GM12878 (cell line): ENCODE results near the gene ERC1. TPM values are rescaled to one million over a fixed set of nuclear protein-coding genes. Genes with fewer than 3 reads are reported as not detected.

Experiments
- ATAC-seq: fragments of 200-7000 bp; cut with Tn5 transposase; 3 replicates; pipeline ENCODE4 v1.9.1; 2020; ENCODE audit warnings: mild to moderate bottlenecking, moderate library complexity
- BruUV-seq: library from RNA; stranded (reverse); fragments of 400-500 nt; replicated peaks from 2 replicates; lab custom pipeline; 2021; lab: Mats Ljungman, UMichigan
- CTCF ChIA-PET: fragments of 300-600 bp; sonication (Branson Sonifier 250); formaldehyde crosslinking; extraction: SDS; loops from one replicate; lab custom pipeline; 2021; ENCODE audit warnings: inconsistent platforms; lab: Yijun Ruan, JAX
- POLR2A ChIA-PET: fragments of 350-600 bp; formaldehyde crosslinking; extraction: SDS; loops from one replicate; lab custom pipeline; 2021; ENCODE audit warnings: inconsistent platforms; lab: Charles Lee
- RAD21 ChIA-PET: fragments of 300-600 bp; sonication (Branson Sonifier 250); formaldehyde crosslinking; loops from one replicate; lab custom pipeline; 2023; ENCODE audit warnings: antibody characterized with exemption; ENCODE audit not compliant: unreplicated experiment; lab: Charles Lee
- SMC1A ChIA-PET: fragments of 300-600 bp; sonication (Branson Sonifier 250); formaldehyde crosslinking; loops from one replicate; lab custom pipeline; 2023; ENCODE audit not compliant: unreplicated experiment, uncharacterized antibody; lab: Charles Lee
- DNase-seq: peaks from one replicate; pipeline ENCODE4 v3.0.0-alpha.2; 2011; ENCODE audit warnings: low read depth, low spot score
- FAIRE-seq: peaks from 3 replicates; lab custom pipeline; 2011; peaks lifted over from hg19 to GRCh38; lab: Jason Lieb, UNC
- H2AFZ ChIP-seq: 2 replicates; pipeline ENCODE4 v1.6.0; 2011; ENCODE audit warnings: low read depth, low read length, control low read depth; ENCODE audit not compliant: control insufficient read depth
- H3K27ac ChIP-seq: 2 replicates; pipeline ENCODE4 v1.5.1; 2011; ENCODE audit warnings: control low read depth; ENCODE audit not compliant: control insufficient read depth, insufficient read depth
- H3K27me3 ChIP-seq, 2 experiments: replicated peaks in 1 of 2; 2 replicates each; pipeline versions ENCODE4 v1.6.0 to v1.6.1; 2011; ENCODE audit warnings: low read length in 1 of 2; ENCODE audit not compliant: control insufficient read depth in 2 of 2, insufficient read depth in 2 of 2
- H3K36me3 ChIP-seq, 2 experiments: 2 replicates each; pipeline ENCODE4 v1.5.1; 2011; ENCODE audit warnings: low read length in 1 of 2; ENCODE audit not compliant: control insufficient read depth in 2 of 2, insufficient read depth in 2 of 2
- H3K4me1 ChIP-seq: 2 replicates; pipeline ENCODE4 v1.6.1; 2011; ENCODE audit warnings: mild to moderate bottlenecking, low read length, moderate library complexity, mixed read lengths; ENCODE audit not compliant: control insufficient read depth, insufficient read depth
- H3K4me2 ChIP-seq: 2 replicates; pipeline ENCODE4 v1.6.0; 2011; ENCODE audit warnings: control low read depth; ENCODE audit not compliant: control insufficient read depth, insufficient read depth
- H3K4me3 ChIP-seq: fragments of 200-600 bp; sonication (generic); 2 replicates; pipeline ENCODE4 v1.5.1; 2016
- H3K79me2 ChIP-seq: 2 replicates; pipeline ENCODE4 v1.6.0; 2011; ENCODE audit warnings: low read length; ENCODE audit not compliant: control insufficient read depth, insufficient read depth
- H3K9ac ChIP-seq: 2 replicates; pipeline ENCODE4 v1.8.0; 2011; ENCODE audit warnings: low read length, control low read depth, mixed read lengths; ENCODE audit not compliant: control insufficient read depth, insufficient read depth
- H3K9me3 ChIP-seq: replicated peaks from 3 replicates; pipeline ENCODE4 v1.5.1; 2011; ENCODE audit warnings: mild to moderate bottlenecking, low read length; ENCODE audit not compliant: control insufficient read depth, insufficient read depth
- H4K20me1 ChIP-seq: 2 replicates; pipeline ENCODE4 v1.6.0; 2011; ENCODE audit not compliant: control insufficient read depth, insufficient read depth
- IKZF1 ChIP-seq: fragments of 450-650 bp; conservative IDR thresholded peaks from 2 replicates; pipeline ENCODE4 v1.6.1; 2017; ENCODE audit warnings: antibody characterized with exemption, mild to moderate bottlenecking
- IRF4 ChIP-seq: IDR thresholded peaks from 2 replicates; pipeline ENCODE4 v1.6.1; 2011; ENCODE audit warnings: low read depth, low read length
- KAT2A ChIP-seq: conservative IDR thresholded peaks from 2 replicates; pipeline ENCODE4 v1.6.1; 2011; ENCODE audit warnings: low read depth, low read length; ENCODE audit not compliant: control insufficient read depth
- NFIC ChIP-seq: IDR thresholded peaks from 2 replicates; pipeline ENCODE4 v1.6.1; 2012; ENCODE audit warnings: low read depth, mild to moderate bottlenecking, inconsistent platforms, low read length, moderate library complexity
- SREBF2 ChIP-seq: IDR thresholded peaks from 2 replicates; pipeline ENCODE4 v1.6.1; 2012; ENCODE audit warnings: mild to moderate bottlenecking, low read length
- SRF ChIP-seq, 2 experiments: IDR thresholded peaks; 2 replicates each; pipeline ENCODE4 v1.6.1; 2011; ENCODE audit warnings: low read depth in 2 of 2, low read length in 2 of 2, mild to moderate bottlenecking in 1 of 2, moderate library complexity in 1 of 2
- TBL1XR1 ChIP-seq: IDR thresholded peaks from 2 replicates; pipeline ENCODE4 v1.6.1; 2012; ENCODE audit warnings: low read depth, low read length, improper control_type of control experiment
- WGBS: methylation state at CpG from one replicate; pipeline ENCODE4 v1.1.6; 2016; ENCODE audit warnings: low lambda C conversion rate; ENCODE audit not compliant: insufficient replicate concordance, insufficient coverage; ENCODE audit errors: missing lambda C conversion rate; 5-methylcytosine and 5-hydroxymethylcytosine counted together
- in situ Hi-C: fragments of 300-500 bp; cut with MboI; formaldehyde crosslinking; loops from 9 replicates; pipeline ENCODE4 v1.14.3; 2018; ENCODE audit warnings: mixed read lengths
- intact Hi-C: fragments of 100-400 bp; cut with micrococcal nuclease; formaldehyde crosslinking; loops from one replicate; pipeline ENCODE4 v1.14.2; 2022; ENCODE audit not compliant: unreplicated experiment
- polyA plus RNA-seq, 11 experiments: library from polyadenylated mRNA; depleted of rRNA in 4 of 11; unstranded in 6 of 11; stranded (reverse) in 5 of 11; fragments of >200 nt; fragmentation: Nextera tagmentation in 4 of 11; fragmentation: Illumina TruSeq in 1 of 11; extraction: Ambion mirVana in 4 of 11; extraction: Trizol in 1 of 11; gene quantifications; 1 replicate in 1 of 11; 2 replicates in 10 of 11; pipeline versions ENCODE4 v1.2.1 to v1.2.3, GENCODE V29; 2011 to 2016; ENCODE audit warnings: inconsistent platforms in 2 of 11, missing spikeins in 2 of 11, low read depth in 1 of 11
- total RNA-seq, 4 experiments: library from RNA; depleted of rRNA in 3 of 4; stranded (reverse); fragments of >200 nt in 3 of 4; fragmentation: Illumina TruSeq in 1 of 4; extraction: Trizol in 1 of 4; gene quantifications; 2 replicates each; pipeline versions ENCODE4 v1.2.1 to v1.2.3, GENCODE V29; 2013 to 2021
- TF ChIP-seq, protein P1 (sequence below): fragments of 450-650 bp; IDR thresholded peaks from 2 replicates; pipeline ENCODE4 v1.6.1; 2017; ENCODE audit warnings: mild to moderate bottlenecking
- TF ChIP-seq, protein P2 (sequence below): fragments of 450-650 bp; IDR thresholded peaks from 2 replicates; pipeline ENCODE4 v1.6.1; 2017; ENCODE audit warnings: borderline replicate concordance
- TF ChIP-seq, protein P3 (sequence below): fragments of 450-650 bp; conservative IDR thresholded peaks from 2 replicates; pipeline ENCODE4 v1.6.1; 2017; ENCODE audit warnings: mild to moderate bottlenecking, moderate library complexity
- TF ChIP-seq, protein P4 (sequence below): IDR thresholded peaks from 2 replicates; pipeline ENCODE4 v1.6.1; 2011; ENCODE audit warnings: low read depth, low read length, improper control_type of control experiment, borderline replicate concordance
- TF ChIP-seq, protein P5 (sequence below), 3 experiments: IDR thresholded peaks in 2 of 3; conservative IDR thresholded peaks in 1 of 3; 2 replicates each; pipeline ENCODE4 v1.5.1; 2011; ENCODE audit warnings: low read depth in 3 of 3, low read length in 3 of 3, mild to moderate bottlenecking in 3 of 3, control low read depth in 2 of 3, moderate library complexity in 2 of 3, inconsistent platforms in 1 of 3, mixed read lengths in 1 of 3; ENCODE audit not compliant: control insufficient read depth in 2 of 3, insufficient read depth in 1 of 3; ENCODE audit errors: extremely low read depth in 1 of 3
- TF ChIP-seq, protein P6 (sequence below): IDR thresholded peaks from 2 replicates; pipeline ENCODE4 v1.6.1; 2011; ENCODE audit warnings: mild to moderate bottlenecking, low read depth, low read length, moderate library complexity; ENCODE audit not compliant: insufficient replicate concordance
- TF ChIP-seq, protein P7 (sequence below): fragments of 450-650 bp; IDR thresholded peaks from 2 replicates; pipeline ENCODE4 v1.6.1; 2016; ENCODE audit warnings: mild to moderate bottlenecking

Gene ERC1
- total and polyA plus RNA-seq, 10 of the 15 experiments (the other 5 are each of a cell fraction or from before 2014, with no cell fraction given): 0.75 to 8.0 (median 5.0) TPM

DNA sequence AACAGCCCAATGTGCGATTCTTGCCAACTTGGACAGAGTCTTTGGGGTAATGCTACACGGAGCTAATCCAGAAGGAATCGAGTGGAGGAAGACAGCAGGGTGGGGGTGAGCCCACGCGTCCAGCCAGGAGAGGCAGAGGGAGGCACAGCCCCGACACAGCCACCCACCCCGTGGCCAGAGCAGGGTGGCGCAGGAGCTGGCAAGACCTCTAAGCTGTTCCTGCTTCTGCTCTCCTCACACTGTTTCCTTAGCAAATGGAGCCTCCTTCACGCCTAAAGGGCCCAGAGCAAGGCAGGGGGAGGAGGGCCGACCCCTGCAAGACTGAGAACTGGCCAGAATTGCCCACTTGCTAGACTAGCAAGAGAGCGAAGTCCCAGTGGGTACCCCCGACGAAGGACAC is 511.8 kb downstream of the ERC1 start:
- H3K27me3 ChIP-seq: no peaks in the 10 kb centered on the region
- ChIA-PET POLR2A (no interaction called here), CTCF (no interaction called here), SMC1A (no interaction called here), RAD21 (no interaction called here)
- no TSS peak for BruUV-seq
- H3K4me3 ChIP-seq: no peak overlapping the region
- intact Hi-C loops: no loop called here
- no peak for ATAC-seq
- no peak for DNase-seq
- no peak for FAIRE-seq
- 67% methylated on average over 13 of the region's 13 CpGs for WGBS
- H3K4me1 ChIP-seq: no peaks in the 10 kb centered on the region
- no peaks in the 10 kb centered on the region for H4K20me1 ChIP-seq
- no peak overlapping the region for H3K9ac ChIP-seq
- H3K79me2 ChIP-seq: no peaks in the 10 kb centered on the region
- H2AFZ ChIP-seq: no peak overlapping the region
- H3K27ac ChIP-seq: no peak overlapping the region
- H3K9me3 ChIP-seq: no peaks in the 10 kb centered on the region
- in situ Hi-C loops: no loop called here
- H3K4me2 ChIP-seq: no peak overlapping the region
- H3K36me3 ChIP-seq: no peaks in the 10 kb centered on the region
- TF ChIP-seq, protein P1, sequence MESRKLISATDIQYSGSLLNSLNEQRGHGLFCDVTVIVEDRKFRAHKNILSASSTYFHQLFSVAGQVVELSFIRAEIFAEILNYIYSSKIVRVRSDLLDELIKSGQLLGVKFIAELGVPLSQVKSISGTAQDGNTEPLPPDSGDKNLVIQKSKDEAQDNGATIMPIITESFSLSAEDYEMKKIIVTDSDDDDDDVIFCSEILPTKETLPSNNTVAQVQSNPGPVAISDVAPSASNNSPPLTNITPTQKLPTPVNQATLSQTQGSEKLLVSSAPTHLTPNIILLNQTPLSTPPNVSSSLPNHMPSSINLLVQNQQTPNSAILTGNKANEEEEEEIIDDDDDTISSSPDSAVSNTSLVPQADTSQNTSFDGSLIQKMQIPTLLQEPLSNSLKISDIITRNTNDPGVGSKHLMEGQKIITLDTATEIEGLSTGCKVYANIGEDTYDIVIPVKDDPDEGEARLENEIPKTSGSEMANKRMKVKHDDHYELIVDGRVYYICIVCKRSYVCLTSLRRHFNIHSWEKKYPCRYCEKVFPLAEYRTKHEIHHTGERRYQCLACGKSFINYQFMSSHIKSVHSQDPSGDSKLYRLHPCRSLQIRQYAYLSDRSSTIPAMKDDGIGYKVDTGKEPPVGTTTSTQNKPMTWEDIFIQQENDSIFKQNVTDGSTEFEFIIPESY: no peak
- TF ChIP-seq SREBF2 (no peak), IKZF1 (no peak), NFIC (no peak), TBL1XR1 (no peak), IRF4 (no peak), KAT2A (no peak), SRF (IDR thresholded peaks at IDR 0.05; ENCODE audit: low read depth in 2 of 2, low read length in 2 of 2) (no peak)
- TF ChIP-seq, protein P2, sequence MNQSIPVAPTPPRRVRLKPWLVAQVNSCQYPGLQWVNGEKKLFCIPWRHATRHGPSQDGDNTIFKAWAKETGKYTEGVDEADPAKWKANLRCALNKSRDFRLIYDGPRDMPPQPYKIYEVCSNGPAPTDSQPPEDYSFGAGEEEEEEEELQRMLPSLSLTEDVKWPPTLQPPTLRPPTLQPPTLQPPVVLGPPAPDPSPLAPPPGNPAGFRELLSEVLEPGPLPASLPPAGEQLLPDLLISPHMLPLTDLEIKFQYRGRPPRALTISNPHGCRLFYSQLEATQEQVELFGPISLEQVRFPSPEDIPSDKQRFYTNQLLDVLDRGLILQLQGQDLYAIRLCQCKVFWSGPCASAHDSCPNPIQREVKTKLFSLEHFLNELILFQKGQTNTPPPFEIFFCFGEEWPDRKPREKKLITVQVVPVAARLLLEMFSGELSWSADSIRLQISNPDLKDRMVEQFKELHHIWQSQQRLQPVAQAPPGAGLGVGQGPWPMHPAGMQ: no peak
- TF ChIP-seq, protein P3, sequence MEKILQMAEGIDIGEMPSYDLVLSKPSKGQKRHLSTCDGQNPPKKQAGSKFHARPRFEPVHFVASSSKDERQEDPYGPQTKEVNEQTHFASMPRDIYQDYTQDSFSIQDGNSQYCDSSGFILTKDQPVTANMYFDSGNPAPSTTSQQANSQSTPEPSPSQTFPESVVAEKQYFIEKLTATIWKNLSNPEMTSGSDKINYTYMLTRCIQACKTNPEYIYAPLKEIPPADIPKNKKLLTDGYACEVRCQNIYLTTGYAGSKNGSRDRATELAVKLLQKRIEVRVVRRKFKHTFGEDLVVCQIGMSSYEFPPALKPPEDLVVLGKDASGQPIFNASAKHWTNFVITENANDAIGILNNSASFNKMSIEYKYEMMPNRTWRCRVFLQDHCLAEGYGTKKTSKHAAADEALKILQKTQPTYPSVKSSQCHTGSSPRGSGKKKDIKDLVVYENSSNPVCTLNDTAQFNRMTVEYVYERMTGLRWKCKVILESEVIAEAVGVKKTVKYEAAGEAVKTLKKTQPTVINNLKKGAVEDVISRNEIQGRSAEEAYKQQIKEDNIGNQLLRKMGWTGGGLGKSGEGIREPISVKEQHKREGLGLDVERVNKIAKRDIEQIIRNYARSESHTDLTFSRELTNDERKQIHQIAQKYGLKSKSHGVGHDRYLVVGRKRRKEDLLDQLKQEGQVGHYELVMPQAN: no peak
- TF ChIP-seq, protein P4, sequence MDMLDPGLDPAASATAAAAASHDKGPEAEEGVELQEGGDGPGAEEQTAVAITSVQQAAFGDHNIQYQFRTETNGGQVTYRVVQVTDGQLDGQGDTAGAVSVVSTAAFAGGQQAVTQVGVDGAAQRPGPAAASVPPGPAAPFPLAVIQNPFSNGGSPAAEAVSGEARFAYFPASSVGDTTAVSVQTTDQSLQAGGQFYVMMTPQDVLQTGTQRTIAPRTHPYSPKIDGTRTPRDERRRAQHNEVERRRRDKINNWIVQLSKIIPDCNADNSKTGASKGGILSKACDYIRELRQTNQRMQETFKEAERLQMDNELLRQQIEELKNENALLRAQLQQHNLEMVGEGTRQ: no peak
- TF ChIP-seq, protein P5, sequence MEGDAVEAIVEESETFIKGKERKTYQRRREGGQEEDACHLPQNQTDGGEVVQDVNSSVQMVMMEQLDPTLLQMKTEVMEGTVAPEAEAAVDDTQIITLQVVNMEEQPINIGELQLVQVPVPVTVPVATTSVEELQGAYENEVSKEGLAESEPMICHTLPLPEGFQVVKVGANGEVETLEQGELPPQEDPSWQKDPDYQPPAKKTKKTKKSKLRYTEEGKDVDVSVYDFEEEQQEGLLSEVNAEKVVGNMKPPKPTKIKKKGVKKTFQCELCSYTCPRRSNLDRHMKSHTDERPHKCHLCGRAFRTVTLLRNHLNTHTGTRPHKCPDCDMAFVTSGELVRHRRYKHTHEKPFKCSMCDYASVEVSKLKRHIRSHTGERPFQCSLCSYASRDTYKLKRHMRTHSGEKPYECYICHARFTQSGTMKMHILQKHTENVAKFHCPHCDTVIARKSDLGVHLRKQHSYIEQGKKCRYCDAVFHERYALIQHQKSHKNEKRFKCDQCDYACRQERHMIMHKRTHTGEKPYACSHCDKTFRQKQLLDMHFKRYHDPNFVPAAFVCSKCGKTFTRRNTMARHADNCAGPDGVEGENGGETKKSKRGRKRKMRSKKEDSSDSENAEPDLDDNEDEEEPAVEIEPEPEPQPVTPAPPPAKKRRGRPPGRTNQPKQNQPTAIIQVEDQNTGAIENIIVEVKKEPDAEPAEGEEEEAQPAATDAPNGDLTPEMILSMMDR (IDR thresholded peaks at IDR 0.05 in 2 of 3, conservative IDR thresholded peaks at IDR 0.05 in 1 of 3; ENCODE audit: control insufficient read depth in 2 of 3, extremely low read depth in 1 of 3, insufficient read depth in 1 of 3, low read depth in 3 of 3, low read length in 3 of 3): no peak
- TF ChIP-seq, protein P6, sequence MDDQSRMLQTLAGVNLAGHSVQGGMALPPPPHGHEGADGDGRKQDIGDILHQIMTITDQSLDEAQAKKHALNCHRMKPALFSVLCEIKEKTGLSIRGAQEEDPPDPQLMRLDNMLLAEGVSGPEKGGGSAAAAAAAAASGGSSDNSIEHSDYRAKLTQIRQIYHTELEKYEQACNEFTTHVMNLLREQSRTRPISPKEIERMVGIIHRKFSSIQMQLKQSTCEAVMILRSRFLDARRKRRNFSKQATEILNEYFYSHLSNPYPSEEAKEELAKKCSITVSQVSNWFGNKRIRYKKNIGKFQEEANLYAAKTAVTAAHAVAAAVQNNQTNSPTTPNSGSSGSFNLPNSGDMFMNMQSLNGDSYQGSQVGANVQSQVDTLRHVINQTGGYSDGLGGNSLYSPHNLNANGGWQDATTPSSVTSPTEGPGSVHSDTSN: no peak
- TF ChIP-seq, protein P7, sequence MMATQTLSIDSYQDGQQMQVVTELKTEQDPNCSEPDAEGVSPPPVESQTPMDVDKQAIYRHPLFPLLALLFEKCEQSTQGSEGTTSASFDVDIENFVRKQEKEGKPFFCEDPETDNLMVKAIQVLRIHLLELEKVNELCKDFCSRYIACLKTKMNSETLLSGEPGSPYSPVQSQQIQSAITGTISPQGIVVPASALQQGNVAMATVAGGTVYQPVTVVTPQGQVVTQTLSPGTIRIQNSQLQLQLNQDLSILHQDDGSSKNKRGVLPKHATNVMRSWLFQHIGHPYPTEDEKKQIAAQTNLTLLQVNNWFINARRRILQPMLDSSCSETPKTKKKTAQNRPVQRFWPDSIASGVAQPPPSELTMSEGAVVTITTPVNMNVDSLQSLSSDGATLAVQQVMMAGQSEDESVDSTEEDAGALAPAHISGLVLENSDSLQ: no peak
